GM12874 (cell line): ENCODE data around the gene INVS.

ENCODE experiments used
- CTCF ChIP-seq: IDR thresholded peaks from 2 replicates; pipeline ENCODE4 v1.5.1; 2011; ENCODE audit warnings: low read depth, mild to moderate bottlenecking, control low read depth, low read length, moderate library complexity; ENCODE audit not compliant: insufficient read depth

INVS gene

GRCh38 chr9:100277166-100277979 is 178.3 kb downstream of the INVS start:
- no peak for TF ChIP-seq CTCF

- TF ChIP-seq CTCF: no peak
Measured at GRCh38 chr9:100281066-100281465, 182.0 kb downstream of the INVS start.

- TF ChIP-seq CTCF: no peak
Measured at GRCh38 chr9:100281676-100282387, 182.8 kb downstream of the INVS start.

GRCh38 chr9:100282388-100282719 is 183.3 kb downstream of the INVS start:
- no peak for TF ChIP-seq CTCF

- no peak for TF ChIP-seq CTCF
Measured at GRCh38 chr9:100284247-100284646, 185.2 kb downstream of the INVS start.

- TF ChIP-seq CTCF: no peak
Measured at GRCh38 chr9:100285080-100285479, 186.0 kb downstream of the INVS start.

GRCh38 chr9:100285601-100286000 is 186.6 kb downstream of the INVS start:
- TF ChIP-seq CTCF: no peak
